Measurements from ENCODE around the gene FOLR2. TPM values are rescaled to one million over a fixed set of nuclear protein-coding genes. Genes with fewer than 3 reads are reported as not detected.

Gene FOLR2
- total and polyA plus RNA-seq, 2 of the 8 experiments (the other 6 are each of a cell fraction or from before 2014, with no cell fraction given): not detected

DNA sequence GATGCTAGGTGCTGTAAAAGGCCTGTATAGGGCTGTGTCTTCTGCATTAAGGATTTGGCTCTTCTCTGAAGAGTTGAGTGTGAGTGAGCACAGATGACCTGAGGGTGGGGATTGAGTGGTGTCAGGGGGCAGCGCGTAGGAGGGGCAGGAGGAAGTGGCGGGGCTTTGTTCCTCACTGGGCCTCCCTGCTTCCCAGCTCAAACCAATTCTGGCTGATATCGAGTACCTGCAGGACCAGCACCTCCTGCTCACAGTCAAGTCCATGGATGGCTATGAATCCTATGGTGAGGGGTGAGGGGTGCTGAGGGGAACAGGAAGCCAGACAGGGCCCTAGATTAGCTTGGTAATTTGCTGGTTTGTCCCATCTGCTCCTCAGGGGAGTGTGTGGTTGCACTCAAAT is 18.3 kb downstream of the FOLR2 start:
- H3K9me3 ChIP-seq (ENCODE audit: insufficient read depth in 2 of 2, low read depth in 1 of 2, low read length in 1 of 2): no peaks in the 10 kb centered on the region
- no peak overlapping the region for H2BK5ac ChIP-seq (ENCODE audit: low read depth, low read length)
- DNase-seq (ENCODE audit: low read depth in 1 of 2, low spot score in 2 of 2) (no peak), FAIRE-seq (no peak)
- H3K27me3 ChIP-seq (replicated peaks in 1 of 4; ENCODE audit: control insufficient read depth in 3 of 4, extremely low read depth in 1 of 4, insufficient read depth in 3 of 4, low read length in 3 of 4): peaks cover 6 to 16% (median 14%) of the 10 kb centered on the region in 4 experiments
- no peak overlapping the region for H3K18ac ChIP-seq (ENCODE audit: extremely low read depth, low read length)
- no peak overlapping the region for H4K5ac ChIP-seq (ENCODE audit: insufficient read length, low read depth, low read length)
- H2BK12ac ChIP-seq (ENCODE audit: low read depth, low read length): no peak overlapping the region
- no peak overlapping the region for H3K9ac ChIP-seq (replicated peaks in 1 of 4; ENCODE audit: extremely low read depth in 1 of 4, low read depth in 3 of 4, low read length in 3 of 4)
- POLR2A ChIA-PET (ENCODE audit: partially characterized antibody): interaction anchor here (0.8 to 7.7 kb wide), 5 partner anchors 9 to 210 kb away, joined by 3 to 160 read pairs (median 4); partner anchors contain the start of gene INPPL1
- H3K4me1 ChIP-seq (replicated peaks in 1 of 4; ENCODE audit: control insufficient read depth in 3 of 4, insufficient read depth in 4 of 4, low read length in 3 of 4): peaks cover 3 to 20% (median 13%) of the 10 kb centered on the region in 4 experiments
- CTCF ChIA-PET (ENCODE audit: partially characterized antibody): interaction anchor here (0.9 to 5.2 kb wide), 5 partner anchors 9 to 199 kb away, joined by 4 to 72 read pairs (median 6); partner anchors contain the start of genes CLPB and INPPL1
- H2AK5ac ChIP-seq (ENCODE audit: low read depth, low read length): no peak overlapping the region
- H3K14ac ChIP-seq (ENCODE audit: insufficient read length): no peak overlapping the region
- H4K8ac ChIP-seq (ENCODE audit: extremely low read depth, insufficient read depth, low read length): no peak overlapping the region
- no peak overlapping the region for H3K4me2 ChIP-seq (ENCODE audit: insufficient read depth in 1 of 2, low read depth in 2 of 2, low read length in 2 of 2)
- no peak overlapping the region for H4K91ac ChIP-seq (replicated peaks; ENCODE audit: insufficient read length, low read length)
- H3K23ac ChIP-seq (ENCODE audit: insufficient read length): no peak overlapping the region
- H3K23me2 ChIP-seq (ENCODE audit: low read depth, low read length): peaks cover 8% of the 10 kb centered on the region; the same call in 1 of the 2 replicates
- H2BK120ac ChIP-seq (replicated peaks; ENCODE audit: low read depth, low read length): no peak overlapping the region
- no peak overlapping the region for H3K56ac ChIP-seq (replicated peaks; ENCODE audit: insufficient read length, low read depth, low read length)
- no peak overlapping the region for H3K27ac ChIP-seq (ENCODE audit: low read depth, low read length)
- no peak overlapping the region for H2BK20ac ChIP-seq (ENCODE audit: low read length)
- WGBS, 2 experiments (ENCODE audit: extremely low coverage in 1 of 2, insufficient coverage in 1 of 2, insufficient read length in 1 of 2, insufficient replicate concordance in 2 of 2, low coverage in 1 of 2, low lambda C conversion rate in 2 of 2, missing lambda C conversion rate in 1 of 2): 74% methylated on average over 4 of the region's 4 CpGs; no CpG with 5 or more reads in 1 of the 2 experiments
- H3K4ac ChIP-seq (replicated peaks; ENCODE audit: insufficient read length, low read depth, low read length): no peak overlapping the region
- H3K36me3 ChIP-seq (ENCODE audit: control insufficient read depth in 2 of 4, insufficient read depth in 4 of 4, low read length in 3 of 4): peaks cover 21 to 56% (median 52%) of the 10 kb centered on the region in 4 experiments
- no peak overlapping the region for H3K4me3 ChIP-seq (ENCODE audit: extremely low read depth in 1 of 4, insufficient read depth in 2 of 4, low read depth in 3 of 4, low read length in 4 of 4)
- no peak overlapping the region for H2BK15ac ChIP-seq (ENCODE audit: low read length)
- no peaks in the 10 kb centered on the region for H3K79me2 ChIP-seq (ENCODE audit: control insufficient read depth in 1 of 2, insufficient read depth in 2 of 2, low read length in 2 of 2)
- H4K20me1 ChIP-seq (replicated peaks in 1 of 2; ENCODE audit: control insufficient read depth in 1 of 2, insufficient read depth in 2 of 2, low read length in 2 of 2): peaks cover 11 to 16% of the 10 kb centered on the region in 2 experiments
- no peak overlapping the region for H2AFZ ChIP-seq (ENCODE audit: low read length)
- H3K79me1 ChIP-seq (ENCODE audit: low read depth, low read length): peaks cover 3% of the 10 kb centered on the region; the same call in 1 of the 2 replicates
- TF ChIP-seq FOSL1 (IDR thresholded peaks at IDR 0.05; ENCODE audit: insufficient read depth, low read depth, low read length): no peak
- TF ChIP-seq ASH2L (IDR thresholded peaks at IDR 0.05; ENCODE audit: low read length): no peak
- TF ChIP-seq NANOG (IDR thresholded peaks at IDR 0.05; ENCODE audit: insufficient read depth, low read depth, low read length, poor library complexity, severe bottlenecking): no peak
- TF ChIP-seq, protein P1, sequence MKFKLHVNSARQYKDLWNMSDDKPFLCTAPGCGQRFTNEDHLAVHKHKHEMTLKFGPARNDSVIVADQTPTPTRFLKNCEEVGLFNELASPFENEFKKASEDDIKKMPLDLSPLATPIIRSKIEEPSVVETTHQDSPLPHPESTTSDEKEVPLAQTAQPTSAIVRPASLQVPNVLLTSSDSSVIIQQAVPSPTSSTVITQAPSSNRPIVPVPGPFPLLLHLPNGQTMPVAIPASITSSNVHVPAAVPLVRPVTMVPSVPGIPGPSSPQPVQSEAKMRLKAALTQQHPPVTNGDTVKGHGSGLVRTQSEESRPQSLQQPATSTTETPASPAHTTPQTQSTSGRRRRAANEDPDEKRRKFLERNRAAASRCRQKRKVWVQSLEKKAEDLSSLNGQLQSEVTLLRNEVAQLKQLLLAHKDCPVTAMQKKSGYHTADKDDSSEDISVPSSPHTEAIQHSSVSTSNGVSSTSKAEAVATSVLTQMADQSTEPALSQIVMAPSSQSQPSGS (IDR thresholded peaks at IDR 0.05; ENCODE audit: low read length): no peak
- TF ChIP-seq KDM4A (IDR thresholded peaks at IDR 0.05; ENCODE audit: low read depth, low read length, severe bottlenecking): no peak

Measured in H1 (cell line).